Memory B cell (primary cell): ENCODE data around the gene OASL.
"Not testable (repeated sequence)": the region's sequence is repeated elsewhere in the genome, so short reads cannot be mapped to it uniquely, and the experiment has no call there.

Source experiments
- ATAC-seq: fragments of 150-1000 bp; cut with Tn5 transposase; 2 replicates; pipeline ENCODE4 v1.10.0; 2021; ENCODE audit warnings: low read depth, mild to moderate bottlenecking, moderate library complexity
- DNase-seq, 2 donors: peaks; one replicate each; pipeline ENCODE4 v3.0.0; 2022; ENCODE audit warnings: low spot score in 2 of 2
- H3K27ac Mint-ChIP-seq: one replicate; pipeline ENCODE4 v1.8.0; 2022; ENCODE audit warnings: mild to moderate bottlenecking, moderate library complexity, mixed read lengths
- H3K27me3 Mint-ChIP-seq: one replicate; pipeline ENCODE4 v1.8.0; 2022; ENCODE audit warnings: mixed read lengths
- H3K36me3 Mint-ChIP-seq: one replicate; pipeline ENCODE4 v1.8.0; 2022; ENCODE audit warnings: mild to moderate bottlenecking, mixed read lengths
- H3K4me1 Mint-ChIP-seq: one replicate; pipeline ENCODE4 v1.8.0; 2022; ENCODE audit warnings: mixed read lengths
- H3K4me3 Mint-ChIP-seq: one replicate; pipeline ENCODE4 v1.8.0; 2022; ENCODE audit warnings: mild to moderate bottlenecking, moderate library complexity, mixed read lengths
- H3K9me3 Mint-ChIP-seq: one replicate; pipeline ENCODE4 v1.8.0; 2022; ENCODE audit warnings: mixed read lengths

Gene OASL

DNA sequence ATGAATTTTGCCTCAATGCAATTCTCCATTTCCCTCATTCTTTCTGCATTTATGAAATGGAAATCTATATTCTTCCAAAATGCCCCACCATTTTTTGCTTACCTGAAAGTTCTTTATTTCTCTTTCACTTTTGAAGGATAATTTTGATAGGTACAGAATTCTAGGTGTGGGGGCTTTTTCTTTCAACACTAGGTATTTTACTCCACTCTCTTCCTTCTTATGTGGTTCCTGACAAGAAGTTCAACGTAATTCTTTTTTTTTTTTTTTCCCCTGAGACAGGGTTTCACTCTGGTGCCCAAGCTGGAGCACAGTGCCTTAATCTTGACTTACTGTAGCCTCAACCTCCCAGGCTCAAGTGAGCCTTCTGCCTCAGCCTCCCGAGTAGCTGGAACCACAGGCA, 26.3 kb upstream of the OASL start:
- Mint-ChIP-seq H3K4me3 (no peak overlapping the region), H3K4me1 (no peaks in the 10 kb centered on the region), H3K27ac (no peak overlapping the region), H3K36me3 (no peaks in the 10 kb centered on the region), H3K27me3 (peaks cover 2% of the 10 kb centered on the region), H3K9me3 (no peaks in the 10 kb centered on the region)
- DNase-seq (no peak), ATAC-seq (no peak)

DNA sequence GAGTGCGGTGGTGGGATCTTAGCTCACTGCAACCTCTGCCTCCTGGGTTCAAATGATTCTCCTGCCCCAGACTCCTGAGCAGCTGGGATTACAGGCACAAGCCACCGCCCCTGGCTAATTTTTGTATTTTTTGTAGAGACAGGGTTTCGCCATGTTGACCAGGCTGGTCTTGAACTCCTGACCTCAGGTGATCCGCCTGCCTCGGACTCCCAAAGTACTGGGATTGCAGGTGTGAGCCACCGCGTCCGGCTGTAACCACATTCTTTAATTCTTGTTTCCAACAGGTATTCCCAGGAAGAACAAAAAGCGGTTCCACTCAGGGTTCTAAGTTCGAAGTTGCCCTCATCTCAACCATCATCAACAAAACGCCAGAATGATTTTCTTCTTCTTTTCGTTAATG, 25.5 kb upstream of the OASL start:
- ATAC-seq, H3K27ac Mint-ChIP-seq, DNase-seq, H3K27me3 Mint-ChIP-seq, H3K4me1 Mint-ChIP-seq, H3K36me3 Mint-ChIP-seq, H3K9me3 Mint-ChIP-seq, H3K4me3 Mint-ChIP-seq: not testable (repeated sequence)

DNA sequence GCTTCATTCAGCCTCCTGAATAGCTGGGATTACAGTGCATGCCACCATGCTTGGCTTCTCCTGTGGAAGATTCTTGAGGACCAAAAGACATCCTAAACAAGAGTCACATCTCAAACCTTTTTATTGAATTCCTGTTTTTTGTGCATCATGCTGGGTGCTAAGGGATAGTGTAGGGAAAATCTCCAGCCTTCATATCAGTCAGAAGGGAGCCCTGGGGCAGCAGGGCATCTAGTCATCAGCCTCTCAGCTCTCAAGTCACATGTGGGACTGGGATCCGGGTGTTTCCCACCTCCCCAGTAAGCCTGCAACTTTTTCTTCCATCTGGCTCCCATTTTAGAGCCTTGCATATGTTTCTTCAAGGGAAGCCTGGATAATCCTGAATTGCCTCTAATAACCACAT, 25.1 kb upstream of the OASL start:
- no peaks in the 10 kb centered on the region for H3K36me3 Mint-ChIP-seq
- H3K27ac Mint-ChIP-seq: no peak overlapping the region
- DNase-seq (no peak), ATAC-seq (no peak)
- no peaks in the 10 kb centered on the region for H3K9me3 Mint-ChIP-seq
- no peak overlapping the region for H3K4me3 Mint-ChIP-seq
- H3K4me1 Mint-ChIP-seq: peaks cover 2% of the 10 kb centered on the region
- H3K27me3 Mint-ChIP-seq: peaks cover 2% of the 10 kb centered on the region

DNA sequence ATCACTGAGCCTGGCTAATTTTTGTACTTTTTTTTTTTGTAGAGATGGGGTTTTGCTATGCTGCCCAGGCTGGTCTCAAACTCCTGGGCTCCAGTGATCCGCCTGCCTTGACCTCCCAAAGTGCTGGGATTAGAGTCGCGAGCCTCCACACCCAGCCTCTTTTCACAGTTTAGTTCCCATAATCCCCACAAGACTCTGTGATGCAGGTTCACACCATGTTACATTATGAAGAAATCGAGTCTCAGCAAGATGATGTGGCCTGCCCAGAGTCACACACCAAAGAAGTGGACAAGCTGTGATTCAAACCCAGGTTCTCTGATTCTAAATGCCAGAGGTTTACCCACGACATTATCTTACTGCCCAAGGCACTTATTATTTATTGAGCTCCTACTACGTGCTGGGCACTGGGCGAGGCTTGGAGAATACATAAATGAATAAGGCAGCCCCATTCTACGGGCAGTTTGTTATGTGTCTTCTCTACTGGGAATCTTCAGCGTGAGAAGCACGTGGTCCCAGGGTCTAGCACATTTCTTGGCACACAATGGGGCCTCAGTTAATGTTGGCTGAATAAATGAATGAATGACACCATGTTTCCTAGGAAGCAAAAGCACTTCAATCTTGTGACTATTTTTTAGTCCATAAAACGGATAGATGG, 23.5 kb upstream of the OASL start:
- peaks cover 2% of the 10 kb centered on the region for H3K4me1 Mint-ChIP-seq
- no peak for DNase-seq
- no peaks in the 10 kb centered on the region for H3K9me3 Mint-ChIP-seq
- no peak overlapping the region for H3K4me3 Mint-ChIP-seq
- H3K36me3 Mint-ChIP-seq: no peaks in the 10 kb centered on the region
- H3K27me3 Mint-ChIP-seq: peaks cover 1% of the 10 kb centered on the region
- ATAC-seq: no peak
- H3K27ac Mint-ChIP-seq: no peak overlapping the region

DNA sequence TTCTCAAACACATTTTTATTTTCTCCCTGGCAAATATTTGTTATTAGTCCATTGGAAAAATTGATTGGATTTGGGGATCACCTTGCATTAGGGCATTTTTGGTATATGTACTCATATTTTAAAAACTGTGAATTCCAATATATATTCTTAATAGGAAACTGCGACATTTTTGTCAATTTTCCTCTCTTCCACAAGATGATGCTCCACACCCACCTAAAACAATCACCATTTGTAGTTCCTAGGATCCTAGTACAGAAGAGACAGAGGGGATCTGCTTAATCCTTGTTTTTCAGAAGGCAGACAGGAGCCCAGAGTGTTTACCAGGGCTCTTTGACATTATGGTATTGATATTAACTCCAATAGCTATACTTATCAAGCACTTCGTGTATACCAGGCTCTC, 22.8 kb upstream of the OASL start:
- H3K27me3 Mint-ChIP-seq: no peaks in the 10 kb centered on the region
- H3K9me3 Mint-ChIP-seq: no peaks in the 10 kb centered on the region
- H3K27ac Mint-ChIP-seq: no peak overlapping the region
- peaks cover 2% of the 10 kb centered on the region for H3K4me1 Mint-ChIP-seq
- ATAC-seq: no peak
- H3K36me3 Mint-ChIP-seq: no peaks in the 10 kb centered on the region
- DNase-seq: no peak
- H3K4me3 Mint-ChIP-seq: no peak overlapping the region

DNA sequence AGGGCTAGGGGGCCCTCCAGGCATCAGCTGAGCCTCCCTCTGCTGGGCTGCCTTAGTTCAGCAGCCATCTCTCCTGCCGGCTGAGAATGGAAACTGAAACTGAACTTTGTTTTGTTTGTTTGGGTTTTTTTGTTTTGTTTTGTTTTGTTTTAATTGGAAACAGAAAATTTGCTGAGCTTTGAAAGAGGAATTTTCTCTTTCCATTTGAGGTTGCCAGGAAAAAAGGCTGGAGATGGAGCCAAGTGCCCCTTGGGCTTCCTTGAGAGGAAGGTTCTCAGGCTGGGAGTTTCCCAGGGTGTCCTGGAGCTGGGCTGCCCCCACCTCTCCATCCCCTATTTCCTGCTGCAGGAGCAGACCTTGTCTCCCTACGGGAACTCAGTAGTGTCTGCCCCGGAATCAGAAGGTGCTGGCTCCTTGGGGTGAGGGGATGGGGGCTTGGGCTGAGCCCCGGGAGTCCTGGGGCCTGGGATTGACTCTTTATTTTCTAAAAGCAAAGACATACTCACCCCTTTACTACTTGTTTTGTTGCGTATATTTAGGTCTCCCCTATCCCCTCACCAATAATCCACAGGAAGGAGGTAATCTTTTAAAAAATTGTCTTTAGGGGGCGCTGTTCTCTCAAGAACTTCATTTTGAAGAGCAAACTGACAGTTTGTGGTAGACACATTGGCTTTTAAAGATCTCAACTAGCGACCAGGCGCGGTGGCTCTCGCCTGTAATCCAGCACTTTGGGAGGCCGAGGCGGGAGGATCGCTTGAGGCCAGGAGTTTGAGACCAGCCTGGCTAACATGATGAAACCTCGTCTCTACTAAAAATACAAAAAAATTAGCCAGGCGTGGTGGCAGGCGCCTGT, 21.3 kb upstream of the OASL start:
- DNase-seq (peak; percentile 41 to 62), ATAC-seq (peak; percentile 98)
- peak overlapping the region; percentile 75 for H3K4me3 Mint-ChIP-seq
- no peaks in the 10 kb centered on the region for H3K36me3 Mint-ChIP-seq
- H3K4me1 Mint-ChIP-seq: peaks cover 2% of the 10 kb centered on the region
- H3K27me3 Mint-ChIP-seq: no peaks in the 10 kb centered on the region
- H3K9me3 Mint-ChIP-seq: no peaks in the 10 kb centered on the region
- peak overlapping the region; percentile 69 for H3K27ac Mint-ChIP-seq

DNA sequence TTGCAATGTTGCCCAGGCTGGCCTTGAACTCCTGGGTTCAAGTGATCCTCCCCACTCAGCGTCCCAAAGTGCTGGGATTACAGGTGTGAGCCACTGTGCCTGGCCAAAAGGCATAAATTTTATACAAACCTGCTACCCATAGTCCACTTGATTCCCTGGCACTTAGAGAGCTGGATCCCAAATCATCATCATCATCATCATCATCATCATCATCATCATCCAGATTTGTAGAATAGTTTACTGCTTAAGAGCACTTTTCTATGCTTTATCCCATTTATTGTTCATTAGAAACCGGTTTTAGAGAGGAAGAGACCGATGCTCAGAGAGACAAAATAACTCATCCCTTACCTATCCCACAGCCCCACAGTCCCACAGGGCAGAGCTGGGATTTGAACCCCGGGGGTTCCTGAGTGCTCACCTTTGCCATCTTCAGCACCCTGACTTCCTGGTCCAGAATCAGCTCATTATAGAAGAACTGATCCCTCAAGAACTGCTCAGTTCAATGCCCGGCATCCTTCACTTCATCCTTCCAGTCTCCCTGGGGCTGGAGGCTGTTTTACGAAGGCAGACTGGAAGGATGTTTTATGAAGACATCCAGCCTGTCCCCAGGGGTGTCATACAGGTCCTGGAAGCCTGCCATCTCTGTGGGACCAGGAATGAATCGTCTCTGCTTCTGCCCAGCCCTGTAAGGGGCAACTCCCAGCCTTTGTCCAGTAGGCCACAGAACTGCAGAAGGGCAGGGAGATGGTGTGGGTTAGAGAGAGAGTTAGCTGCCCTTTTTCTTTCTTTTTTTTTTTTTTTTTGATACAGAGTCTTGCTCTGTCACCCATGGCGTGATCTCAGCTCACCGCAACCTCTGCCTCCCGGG, 20.2 kb upstream of the OASL start:
- peaks cover 2% of the 10 kb centered on the region for H3K4me1 Mint-ChIP-seq
- no peak for DNase-seq
- no peaks in the 10 kb centered on the region for H3K27me3 Mint-ChIP-seq
- no peak for ATAC-seq
- H3K9me3 Mint-ChIP-seq: no peaks in the 10 kb centered on the region
- peak overlapping the region; percentile 75 for H3K4me3 Mint-ChIP-seq
- peak overlapping the region; percentile 69 for H3K27ac Mint-ChIP-seq
- no peaks in the 10 kb centered on the region for H3K36me3 Mint-ChIP-seq

DNA sequence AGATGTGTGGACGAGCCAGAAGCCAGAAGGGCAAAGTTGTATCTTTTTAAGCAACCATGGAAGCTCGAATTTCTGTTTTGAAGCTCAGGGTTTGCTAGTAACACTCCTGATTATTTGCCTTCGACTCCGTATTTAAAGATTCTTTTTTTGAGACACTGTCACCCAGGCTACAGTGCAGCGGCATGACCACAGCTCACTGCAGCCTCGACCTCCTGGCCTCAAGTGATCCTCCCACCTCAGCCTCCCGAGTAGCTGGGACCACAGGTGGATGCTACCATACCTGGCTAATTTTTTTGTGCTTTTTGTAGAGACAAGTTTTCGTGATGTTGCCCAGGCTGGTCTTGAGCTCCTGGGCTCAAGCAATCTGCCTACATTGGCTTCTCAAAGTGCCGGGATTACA, 18.7 kb upstream of the OASL start:
- Mint-ChIP-seq H3K27ac (no peak overlapping the region), H3K27me3 (peaks cover 2% of the 10 kb centered on the region), H3K9me3 (no peaks in the 10 kb centered on the region), H3K4me1 (peaks cover 2% of the 10 kb centered on the region), H3K36me3 (no peaks in the 10 kb centered on the region), H3K4me3 (no peak overlapping the region)
- no peak for ATAC-seq
- no peak for DNase-seq

DNA sequence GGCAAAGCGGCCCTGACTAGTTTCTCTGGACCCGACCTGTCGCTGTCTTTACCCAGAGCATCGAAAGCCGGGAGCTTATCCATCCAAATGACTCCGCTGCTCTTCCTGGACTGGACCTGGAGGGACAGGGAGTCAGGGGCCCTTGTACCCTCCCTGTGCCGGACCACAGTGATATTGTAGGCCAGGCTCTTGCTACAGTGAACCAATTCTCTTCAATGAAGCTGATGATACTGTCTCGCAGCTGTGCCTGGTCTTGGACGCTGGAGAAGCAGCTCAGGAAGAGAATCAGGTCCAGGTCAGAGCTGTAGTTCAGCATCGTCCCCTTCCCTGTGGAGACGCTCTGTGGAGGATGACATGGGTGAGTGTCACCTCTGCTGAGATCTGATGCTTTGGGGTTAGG, 14.7 kb upstream of the OASL start:
- Mint-ChIP-seq H3K27me3 (peaks cover 13% of the 10 kb centered on the region), H3K9me3 (no peaks in the 10 kb centered on the region), H3K4me3 (no peak overlapping the region), H3K27ac (no peak overlapping the region), H3K36me3 (no peaks in the 10 kb centered on the region), H3K4me1 (no peaks in the 10 kb centered on the region)
- no peak for ATAC-seq
- DNase-seq: no peak

DNA sequence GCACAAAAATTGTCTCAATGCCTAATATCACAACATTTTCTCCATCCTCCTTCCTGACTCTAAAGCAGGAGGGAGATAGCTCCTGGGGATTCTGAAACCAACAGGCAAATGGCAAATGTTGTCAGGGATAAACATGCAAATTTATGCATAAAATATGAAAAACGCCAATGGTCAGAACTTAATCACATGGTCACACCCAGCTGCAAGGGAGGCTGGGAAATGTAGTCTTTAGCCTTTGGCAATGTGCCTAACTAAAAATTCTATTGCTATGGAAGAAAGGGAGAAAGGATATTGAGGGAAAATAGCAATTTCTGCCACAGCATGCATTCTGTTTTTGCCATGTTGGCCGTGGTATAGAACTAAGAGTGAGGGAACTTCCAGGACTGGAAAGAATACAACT, 11.7 kb upstream of the OASL start:
- Mint-ChIP-seq H3K27me3 (peaks cover 17% of the 10 kb centered on the region), H3K27ac (no peak overlapping the region), H3K4me1 (no peaks in the 10 kb centered on the region), H3K4me3 (no peak overlapping the region), H3K36me3 (no peaks in the 10 kb centered on the region), H3K9me3 (no peaks in the 10 kb centered on the region)
- ATAC-seq: no peak
- no peak for DNase-seq

DNA sequence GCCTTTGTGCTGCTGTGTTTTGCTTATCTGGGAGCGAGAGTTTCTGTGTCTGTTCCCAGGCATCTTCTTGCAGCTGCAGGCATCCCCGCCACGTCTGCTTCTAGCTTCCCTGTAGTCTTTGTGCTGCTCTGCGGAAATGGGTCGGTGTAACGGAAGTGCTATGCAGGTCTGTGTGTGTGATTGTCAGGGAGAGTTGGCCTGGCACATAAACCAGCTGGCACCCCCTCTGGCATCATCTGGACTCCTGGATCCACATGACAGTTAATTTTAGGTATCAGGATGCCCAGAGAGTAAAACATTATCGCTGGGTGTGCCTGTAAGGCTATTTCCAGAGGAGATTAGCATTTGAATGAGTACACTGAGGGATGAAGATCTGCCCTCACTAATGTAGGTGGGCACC, 9.4 kb upstream of the OASL start:
- no peaks in the 10 kb centered on the region for H3K9me3 Mint-ChIP-seq
- no peak overlapping the region for H3K4me3 Mint-ChIP-seq
- ATAC-seq (no peak), DNase-seq (no peak)
- peaks cover 26% of the 10 kb centered on the region for H3K27me3 Mint-ChIP-seq
- H3K36me3 Mint-ChIP-seq: no peaks in the 10 kb centered on the region
- H3K4me1 Mint-ChIP-seq: no peaks in the 10 kb centered on the region
- no peak overlapping the region for H3K27ac Mint-ChIP-seq

DNA sequence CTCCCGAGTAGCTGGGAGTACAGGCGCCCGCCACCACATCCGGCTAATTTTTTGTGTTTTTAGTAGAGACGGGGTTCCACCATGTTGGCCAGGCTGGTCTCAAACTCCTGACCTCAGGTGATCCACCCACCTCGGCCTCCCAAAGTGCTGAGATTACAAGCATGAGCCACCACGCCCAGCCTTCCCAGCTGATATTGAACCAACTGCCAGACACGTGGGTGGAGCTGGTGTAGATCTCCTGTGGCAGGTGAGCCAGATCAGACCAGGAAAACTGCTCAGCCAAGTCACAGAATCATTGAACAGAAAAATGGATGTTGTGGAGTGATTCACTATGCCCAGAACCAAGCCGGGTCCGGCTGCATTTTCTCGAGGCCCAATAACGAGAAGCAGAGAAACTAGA, 8.4 kb upstream of the OASL start:
- H3K9me3 Mint-ChIP-seq, H3K27ac Mint-ChIP-seq, H3K36me3 Mint-ChIP-seq, H3K4me3 Mint-ChIP-seq, H3K4me1 Mint-ChIP-seq, ATAC-seq, DNase-seq: not testable (repeated sequence)
- H3K27me3 Mint-ChIP-seq: peaks cover 31% of the 10 kb centered on the region

DNA sequence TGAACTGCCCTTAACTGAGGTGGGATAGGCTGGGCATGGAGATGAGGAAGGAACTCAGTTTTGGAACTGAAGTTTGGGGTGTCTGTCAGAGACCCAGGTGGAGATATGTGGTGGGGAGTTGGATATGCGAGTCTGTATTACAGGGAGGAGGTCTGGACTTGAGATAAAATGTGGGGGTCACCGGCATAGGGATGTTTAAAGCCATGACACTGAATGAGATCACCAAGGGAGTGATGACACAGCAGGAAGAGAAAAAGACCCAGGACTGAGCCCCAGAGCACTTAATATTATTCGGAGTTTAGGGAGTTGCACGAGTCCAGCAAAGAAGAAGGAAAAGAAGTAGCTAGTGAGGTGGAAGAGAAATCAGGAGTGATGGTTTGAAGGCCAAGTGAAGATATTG, 4.0 kb upstream of the OASL start:
- Mint-ChIP-seq H3K9me3 (no peaks in the 10 kb centered on the region), H3K27ac (no peak overlapping the region), H3K27me3 (peaks cover 33% of the 10 kb centered on the region), H3K4me3 (no peak overlapping the region), H3K4me1 (peaks cover 10% of the 10 kb centered on the region), H3K36me3 (no peaks in the 10 kb centered on the region)
- ATAC-seq: no peak
- no peak for DNase-seq

DNA sequence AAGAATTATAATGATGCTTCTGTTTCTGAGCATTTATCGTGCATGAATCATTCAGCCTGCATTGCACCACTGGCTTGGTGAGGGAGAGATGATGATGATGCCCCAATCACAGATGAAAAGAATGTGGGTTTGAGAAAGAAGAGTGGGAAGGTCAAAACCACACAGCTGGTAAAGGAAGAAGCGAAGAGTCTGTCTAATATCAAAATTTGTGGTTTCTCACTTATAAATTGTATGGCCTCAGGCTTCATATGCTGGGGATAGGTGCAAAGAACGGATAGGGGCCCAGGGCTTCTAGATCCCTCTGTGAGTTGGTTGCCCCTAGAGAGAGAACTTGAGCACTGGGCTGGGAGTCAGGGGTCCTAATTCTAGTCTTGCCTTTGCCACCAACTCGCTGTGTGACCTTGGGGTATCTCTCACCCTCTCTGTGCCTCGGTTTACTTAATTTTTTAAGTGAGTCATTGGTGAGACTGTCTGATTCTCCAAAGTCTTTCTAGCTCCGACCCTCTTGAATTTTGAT, 2.2 kb downstream of the OASL start:
- DNase-seq (no peak), ATAC-seq (no peak)
- Mint-ChIP-seq H3K9me3 (no peaks in the 10 kb centered on the region), H3K4me3 (no peak overlapping the region), H3K36me3 (no peaks in the 10 kb centered on the region), H3K4me1 (peaks cover 16% of the 10 kb centered on the region), H3K27me3 (peaks cover 23% of the 10 kb centered on the region), H3K27ac (no peak overlapping the region)
